Measurements from ENCODE around the gene UBR2.

GRCh38 chr6:42561986-42562385 lies 1.8 kb upstream of the UBR2 start:
- TF ChIP-seq CTCF (IDR thresholded peaks at IDR 0.05): no peak
- no peak for TF ChIP-seq POLR2A (IDR thresholded peaks at IDR 0.05)

All from lower leg skin (tissue), 3 donors.